Activated T-helper 17 cell treated with anti-CD3 and anti-CD28 coated beads, Interleukin-2, amount 50 U/mL, for 72 hours (primary cell): ENCODE data around the gene LAMA5. TPM values are rescaled to one million over a fixed set of nuclear protein-coding genes. Genes with fewer than 3 reads are reported as not detected.

Experiments
- ATAC-seq: fragments of 150-1000 bp; cut with Tn5 transposase; replicated peaks from 2 replicates; pipeline ENCODE4 v1.10.0; 2021; ENCODE audit warnings: mild to moderate bottlenecking, moderate library complexity
- H3K27ac Mint-ChIP-seq: one replicate; pipeline ENCODE4 v1.8.0; 2022; ENCODE audit warnings: mixed read lengths
- H3K27me3 Mint-ChIP-seq: one replicate; pipeline ENCODE4 v1.8.0; 2022; ENCODE audit warnings: mixed read lengths
- H3K36me3 Mint-ChIP-seq: one replicate; pipeline ENCODE4 v1.8.0; 2022; ENCODE audit warnings: low read depth, mild to moderate bottlenecking, mixed read lengths
- H3K4me1 Mint-ChIP-seq: one replicate; pipeline ENCODE4 v1.8.0; 2022; ENCODE audit warnings: mixed read lengths
- H3K4me3 Mint-ChIP-seq: one replicate; pipeline ENCODE4 v1.8.0; 2022; ENCODE audit warnings: mild to moderate bottlenecking, mixed read lengths
- H3K9me3 Mint-ChIP-seq: one replicate; pipeline ENCODE4 v1.8.0; 2022; ENCODE audit warnings: mixed read lengths
- total RNA-seq, 2 donors: library from RNA; stranded (reverse); gene quantifications; one replicate each; pipeline ENCODE4 v1.2.3, GENCODE V29; 2022

Gene LAMA5
- total RNA-seq, 2 donors from 2014 or later: 0.29 to 0.39 TPM

DNA sequence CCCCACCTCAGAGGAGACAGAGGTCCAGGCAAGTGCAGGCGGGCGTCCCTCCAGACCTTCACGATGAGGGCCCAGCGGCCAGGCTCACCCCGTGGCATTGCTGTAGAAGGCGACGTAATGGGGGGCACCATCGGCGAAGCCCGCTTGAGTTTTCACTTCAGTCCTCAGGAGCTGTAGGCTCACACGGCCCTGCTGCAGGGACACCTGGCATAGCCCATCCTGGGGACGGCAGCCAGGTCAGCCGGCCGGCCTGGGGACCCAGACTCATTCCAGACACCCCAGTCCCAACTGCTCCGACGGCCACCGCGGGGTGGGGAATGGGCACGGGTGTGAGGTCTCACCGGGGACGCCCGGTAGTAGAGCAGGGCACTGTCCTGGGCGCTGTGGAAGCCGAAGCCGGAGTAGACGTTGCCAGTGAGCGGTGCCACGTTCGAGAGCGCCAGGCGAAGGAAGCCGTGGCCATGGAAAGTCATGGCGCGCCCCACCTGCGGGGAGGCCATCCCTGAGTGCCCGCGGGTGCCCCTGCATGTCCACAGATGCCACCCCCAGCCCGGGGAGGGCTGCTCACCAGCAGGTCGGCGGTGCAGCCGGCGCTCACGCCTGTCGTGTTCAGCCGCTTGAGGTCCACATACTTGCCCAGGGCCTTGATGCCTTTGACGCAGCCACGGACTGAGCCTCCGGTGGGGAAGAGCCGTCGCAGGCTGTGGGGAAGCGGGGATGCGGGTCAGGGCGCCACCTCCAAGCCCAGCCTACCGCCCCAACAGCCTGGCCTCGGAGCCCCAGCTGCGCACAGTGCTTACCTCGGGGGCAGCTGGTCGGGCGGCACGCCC, 55.1 kb downstream of the LAMA5 start:
- H3K4me1 Mint-ChIP-seq: no peaks in the 10 kb centered on the region
- peaks cover 22% of the 10 kb centered on the region for H3K36me3 Mint-ChIP-seq
- H3K27me3 Mint-ChIP-seq: no peaks in the 10 kb centered on the region
- H3K27ac Mint-ChIP-seq: no peak overlapping the region
- no peak overlapping the region for H3K4me3 Mint-ChIP-seq
- H3K9me3 Mint-ChIP-seq: no peaks in the 10 kb centered on the region
- ATAC-seq: no peak

DNA sequence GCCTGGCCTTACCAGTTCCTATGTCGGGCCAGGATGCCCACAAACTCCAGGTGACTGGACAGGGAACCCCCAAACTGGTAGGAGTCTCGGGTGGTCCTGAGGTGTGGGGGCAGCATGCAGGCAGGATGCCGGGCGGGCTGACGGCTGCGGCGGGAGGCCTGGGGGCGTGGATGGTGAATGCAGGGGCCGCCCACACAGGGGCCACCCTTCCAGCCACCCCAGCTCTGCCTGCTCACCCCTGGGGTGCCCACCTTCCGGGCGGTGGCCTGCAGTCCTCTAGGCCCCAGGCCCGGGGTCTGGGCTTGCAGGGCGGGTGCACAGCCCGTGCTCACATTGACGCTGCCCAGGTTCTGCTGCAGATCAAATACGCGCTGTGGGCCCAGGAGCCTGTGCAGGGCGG, 56.0 kb downstream of the LAMA5 start:
- Mint-ChIP-seq H3K9me3 (no peaks in the 10 kb centered on the region), H3K36me3 (peaks cover 31% of the 10 kb centered on the region), H3K4me1 (no peaks in the 10 kb centered on the region), H3K27me3 (no peaks in the 10 kb centered on the region), H3K27ac (no peak overlapping the region), H3K4me3 (no peak overlapping the region)
- ATAC-seq: no peak

DNA sequence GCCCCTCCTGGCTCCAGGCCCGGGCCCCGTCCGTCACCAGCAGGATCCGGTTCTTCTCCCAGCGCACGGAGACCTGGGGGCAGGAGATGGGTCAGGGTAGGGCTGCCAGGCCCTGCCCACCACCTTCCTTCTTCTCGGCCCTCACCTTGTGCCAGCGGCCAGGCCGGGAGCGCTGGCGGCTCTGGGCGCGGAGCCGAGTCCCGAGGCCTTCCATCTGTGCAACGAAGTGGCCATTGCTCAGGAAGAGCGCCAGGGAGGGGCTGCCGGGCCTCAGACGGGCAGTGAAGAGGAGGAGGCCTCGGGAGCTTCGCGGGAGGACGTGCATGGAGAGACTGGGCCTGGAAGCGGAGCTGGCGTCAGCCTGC, 56.4 kb downstream of the LAMA5 start:
- no peak overlapping the region for H3K27ac Mint-ChIP-seq
- no peak for ATAC-seq
- no peaks in the 10 kb centered on the region for H3K9me3 Mint-ChIP-seq
- H3K4me3 Mint-ChIP-seq: no peak overlapping the region
- no peaks in the 10 kb centered on the region for H3K27me3 Mint-ChIP-seq
- H3K4me1 Mint-ChIP-seq: no peaks in the 10 kb centered on the region
- peaks cover 35% of the 10 kb centered on the region for H3K36me3 Mint-ChIP-seq

DNA sequence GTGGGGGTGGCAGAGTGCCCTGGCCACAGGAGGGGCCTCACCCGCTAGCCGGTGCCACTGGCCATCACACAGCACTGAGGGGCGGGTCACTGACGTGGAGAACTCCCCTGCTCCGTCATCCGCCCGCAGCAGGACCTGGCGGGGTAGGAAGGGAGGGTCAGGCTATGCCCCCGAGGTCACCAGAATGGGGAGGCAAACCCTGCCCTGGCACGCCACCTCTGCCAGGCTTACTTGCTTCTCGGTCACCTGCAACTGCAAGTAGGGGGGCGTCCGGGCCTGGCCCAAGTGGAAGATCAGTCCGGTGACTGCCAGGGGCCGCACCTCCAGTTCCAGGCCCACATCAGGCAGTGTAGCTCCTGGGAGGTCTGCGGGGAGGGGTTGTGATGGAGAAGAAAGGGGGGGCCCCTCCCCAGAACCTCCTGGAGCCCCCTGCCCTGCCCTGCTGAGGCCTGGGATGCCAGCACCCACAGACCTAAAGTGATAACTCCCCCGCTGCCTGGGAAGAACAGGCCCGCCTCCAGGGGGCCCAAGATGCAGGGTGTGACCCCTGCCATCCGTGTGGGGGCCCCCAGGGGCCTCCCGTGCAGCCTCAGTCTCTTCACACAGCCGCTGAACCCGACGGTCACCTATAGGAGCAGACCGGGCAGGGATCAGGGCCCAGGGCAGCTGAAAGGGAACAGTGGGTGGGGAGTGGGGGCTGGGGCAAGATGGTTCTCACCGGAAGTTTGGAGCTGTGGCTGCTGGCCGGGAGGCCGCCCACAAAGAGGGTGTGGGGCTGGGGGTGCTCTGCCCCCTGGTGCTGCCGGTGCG, 57.0 kb downstream of the LAMA5 start:
- Mint-ChIP-seq H3K4me1 (peaks cover 4% of the 10 kb centered on the region), H3K4me3 (no peak overlapping the region), H3K27me3 (no peaks in the 10 kb centered on the region), H3K9me3 (no peaks in the 10 kb centered on the region), H3K36me3 (peaks cover 41% of the 10 kb centered on the region), H3K27ac (no peak overlapping the region)
- no peak for ATAC-seq

DNA sequence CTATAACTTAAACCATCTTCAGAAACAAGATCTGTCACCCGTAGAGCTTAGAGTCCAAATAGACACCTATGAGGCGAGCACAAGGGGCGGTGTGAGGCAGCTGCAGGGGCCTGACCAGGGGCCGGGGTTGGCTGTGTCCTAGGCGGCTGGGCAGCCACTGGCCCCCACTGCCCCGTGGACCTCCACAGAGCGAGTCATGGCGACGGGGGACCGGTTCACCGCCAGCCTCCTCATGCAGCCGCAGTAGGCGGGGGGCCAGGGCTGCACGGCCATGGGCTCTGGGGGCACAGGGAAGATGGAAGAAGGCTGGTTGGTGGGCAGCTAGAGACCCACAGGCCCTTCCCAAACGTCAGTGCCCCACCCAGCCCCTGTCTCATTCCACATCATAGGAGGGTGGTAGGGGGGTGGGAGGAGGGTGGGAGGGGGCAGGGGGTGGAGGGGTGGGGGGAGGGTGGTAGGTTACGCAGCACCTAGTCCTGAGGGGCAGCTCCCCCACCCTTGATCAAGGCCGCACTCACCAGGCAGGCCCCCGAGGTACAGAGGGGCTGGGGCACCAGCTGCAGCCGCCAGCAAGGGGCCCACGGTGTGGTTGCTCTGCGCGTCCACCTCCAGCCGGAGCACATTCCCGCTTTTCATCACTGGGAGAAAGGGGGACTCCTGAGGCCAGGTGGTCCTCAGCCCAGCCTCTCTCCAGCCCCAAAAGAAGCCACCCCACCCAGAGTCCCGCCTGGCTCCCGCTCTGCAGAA, 57.7 kb downstream of the LAMA5 start:
- Mint-ChIP-seq H3K9me3 (no peaks in the 10 kb centered on the region), H3K4me1 (peaks cover 4% of the 10 kb centered on the region), H3K4me3 (no peak overlapping the region), H3K27ac (no peak overlapping the region), H3K27me3 (no peaks in the 10 kb centered on the region), H3K36me3 (peaks cover 49% of the 10 kb centered on the region)
- ATAC-seq: no peak

DNA sequence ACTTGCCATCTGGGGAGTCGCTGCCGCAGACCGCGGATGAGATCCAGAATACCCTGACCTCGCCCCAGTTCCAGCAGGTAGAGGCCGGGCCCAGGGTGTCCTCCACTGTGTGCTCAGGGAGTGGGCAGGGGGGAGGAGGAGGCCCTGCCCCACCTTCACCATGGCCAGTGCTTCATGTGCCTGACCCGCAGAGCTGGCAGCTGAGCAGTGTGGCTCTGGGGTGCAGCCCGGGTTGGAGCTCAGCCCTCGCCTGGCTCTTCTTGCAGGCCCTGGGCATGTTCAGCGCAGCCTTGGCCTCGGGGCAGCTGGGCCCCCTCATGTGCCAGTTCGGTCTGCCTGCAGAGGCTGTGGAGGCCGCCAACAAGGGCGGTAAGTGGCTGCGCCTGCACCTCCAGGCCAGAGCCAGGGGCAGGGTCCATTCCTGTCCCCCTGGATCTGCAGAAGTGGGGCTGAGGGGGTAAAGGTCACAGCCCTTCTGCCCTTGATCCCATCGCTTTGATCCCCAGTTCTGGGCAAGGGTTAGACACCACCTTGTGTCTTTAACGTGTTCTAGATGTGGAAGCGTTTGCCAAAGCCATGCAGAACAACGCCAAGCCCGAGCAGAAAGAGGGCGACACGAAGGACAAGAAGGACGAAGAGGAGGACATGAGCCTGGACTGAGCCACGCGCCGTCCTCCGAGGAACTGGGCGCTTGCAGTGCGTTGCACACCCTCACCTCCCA, 58.9 kb downstream of the LAMA5 start:
- Mint-ChIP-seq H3K9me3 (no peaks in the 10 kb centered on the region), H3K27me3 (no peaks in the 10 kb centered on the region), H3K27ac (no peak overlapping the region), H3K4me3 (no peak overlapping the region), H3K36me3 (peaks cover 60% of the 10 kb centered on the region), H3K4me1 (peaks cover 4% of the 10 kb centered on the region)
- ATAC-seq: no peak

DNA sequence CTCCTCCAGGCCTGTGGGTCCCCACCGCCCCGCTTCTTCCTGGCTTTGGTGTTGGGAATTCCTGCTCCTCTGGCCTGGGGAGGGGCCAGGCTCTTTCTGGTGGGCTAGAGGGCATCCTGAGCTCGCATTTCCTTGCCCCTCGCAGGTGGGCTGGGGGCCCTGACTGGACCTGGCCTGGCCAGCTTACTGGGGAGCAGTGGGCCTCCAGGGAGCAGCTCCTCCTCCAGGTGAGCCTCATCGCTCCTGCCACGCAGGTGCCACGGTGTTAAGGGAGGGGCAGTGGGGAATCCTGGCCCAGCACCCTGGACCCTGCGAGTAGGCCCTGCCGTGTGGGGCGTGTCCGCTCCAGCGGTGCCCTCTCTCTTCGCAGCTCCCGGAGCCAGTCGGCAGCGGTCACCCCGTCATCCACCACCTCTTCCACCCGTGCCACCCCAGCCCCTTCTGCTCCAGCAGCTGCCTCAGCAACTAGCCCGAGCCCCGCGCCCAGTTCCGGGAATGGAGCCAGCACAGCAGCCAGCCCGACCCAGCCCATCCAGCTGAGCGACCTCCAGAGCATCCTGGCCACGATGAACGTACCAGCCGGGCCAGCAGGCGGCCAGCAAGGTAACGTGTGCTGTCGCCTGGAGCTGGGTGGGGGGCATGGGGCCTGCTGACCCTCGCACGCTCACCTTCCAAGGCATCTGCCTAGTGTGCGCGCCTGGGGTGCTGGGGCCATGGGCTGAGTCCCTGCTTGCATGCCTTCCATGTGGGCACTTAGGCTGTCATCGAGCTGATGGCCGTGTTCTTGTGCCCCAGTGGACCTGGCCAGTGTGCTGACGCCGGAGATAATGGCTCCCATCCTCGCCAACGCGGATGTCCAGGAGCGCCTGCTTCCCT, 59.6 kb downstream of the LAMA5 start:
- Mint-ChIP-seq H3K27me3 (no peaks in the 10 kb centered on the region), H3K27ac (no peak overlapping the region), H3K9me3 (no peaks in the 10 kb centered on the region), H3K4me3 (no peak overlapping the region), H3K36me3 (peaks cover 60% of the 10 kb centered on the region), H3K4me1 (peaks cover 4% of the 10 kb centered on the region)
- ATAC-seq: no peak

DNA sequence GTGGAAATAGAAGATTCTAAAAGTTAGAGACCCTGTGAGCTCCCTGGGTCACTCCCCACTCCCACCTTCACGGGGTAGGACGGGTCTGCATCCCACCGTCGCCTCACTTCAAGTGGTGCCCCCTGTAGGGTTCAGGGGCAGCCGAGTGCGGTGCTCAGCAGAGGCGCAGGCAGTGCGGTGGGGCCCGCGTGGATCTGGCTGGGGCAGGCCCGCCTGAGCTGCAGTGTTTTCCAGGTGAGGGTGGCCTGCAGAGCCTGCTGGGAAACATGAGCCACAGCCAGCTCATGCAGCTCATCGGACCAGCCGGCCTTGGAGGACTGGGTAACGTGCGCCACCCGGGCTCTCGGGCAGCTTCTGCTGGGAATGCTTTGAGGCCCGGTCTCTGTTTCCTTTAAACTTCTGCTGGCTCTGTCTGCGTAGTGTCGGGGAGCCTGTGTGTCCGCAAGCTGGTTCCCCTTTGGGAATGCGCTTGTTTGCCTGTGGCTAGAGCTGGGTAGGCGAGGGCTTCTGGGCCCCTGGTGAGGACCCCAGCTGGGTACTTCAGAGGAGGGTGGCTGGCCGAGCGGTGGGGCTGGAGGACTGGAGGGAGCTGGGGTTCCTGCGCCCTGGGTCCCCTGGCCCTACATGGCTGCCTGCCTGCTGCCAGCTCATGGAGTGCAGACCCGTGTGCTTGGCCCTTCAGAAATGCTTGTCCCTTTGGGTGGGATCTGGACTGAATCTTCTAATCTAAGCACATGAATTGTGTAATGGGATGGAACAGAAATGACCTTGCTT, 60.5 kb downstream of the LAMA5 start:
- H3K36me3 Mint-ChIP-seq: peaks cover 66% of the 10 kb centered on the region
- no peak overlapping the region for H3K4me3 Mint-ChIP-seq
- no peak overlapping the region for H3K27ac Mint-ChIP-seq
- ATAC-seq: no peak
- no peaks in the 10 kb centered on the region for H3K9me3 Mint-ChIP-seq
- H3K27me3 Mint-ChIP-seq: no peaks in the 10 kb centered on the region
- peaks cover 4% of the 10 kb centered on the region for H3K4me1 Mint-ChIP-seq

DNA sequence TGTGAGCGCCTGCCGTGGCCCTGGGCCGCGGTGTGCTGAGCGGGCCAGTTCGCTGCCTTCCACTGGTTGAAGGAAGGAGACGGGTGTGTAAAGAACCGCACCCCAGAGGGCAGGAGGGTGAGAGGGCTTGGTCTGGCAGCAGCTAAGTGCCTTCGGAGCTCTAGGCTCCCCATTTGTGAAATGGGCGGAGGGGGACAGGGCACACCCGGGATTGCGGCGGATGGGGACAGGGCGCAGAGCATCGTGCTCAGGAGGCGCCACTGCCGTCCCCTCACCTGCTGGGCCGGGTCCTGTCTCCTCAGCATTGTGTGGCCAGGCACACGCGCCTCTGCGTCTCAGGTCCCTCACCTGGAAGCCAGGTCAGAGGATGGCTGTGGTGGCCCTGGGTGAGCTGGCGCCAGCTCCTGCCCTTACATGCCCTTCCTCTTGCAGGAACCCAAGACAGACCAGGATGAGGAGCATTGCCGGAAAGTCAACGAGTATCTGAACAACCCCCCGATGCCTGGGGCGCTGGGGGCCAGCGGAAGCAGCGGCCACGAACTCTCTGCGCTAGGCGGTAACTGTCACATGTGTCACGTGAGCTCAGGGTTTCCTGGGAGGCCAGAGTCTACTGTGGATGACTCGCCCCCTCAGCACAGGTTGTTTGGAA, 61.2 kb downstream of the LAMA5 start:
- no peak for ATAC-seq
- no peaks in the 10 kb centered on the region for H3K27me3 Mint-ChIP-seq
- peaks cover 66% of the 10 kb centered on the region for H3K36me3 Mint-ChIP-seq
- H3K9me3 Mint-ChIP-seq: no peaks in the 10 kb centered on the region
- peaks cover 4% of the 10 kb centered on the region for H3K4me1 Mint-ChIP-seq
- H3K27ac Mint-ChIP-seq: no peak overlapping the region
- peak overlapping the region; percentile 97 for H3K4me3 Mint-ChIP-seq

DNA sequence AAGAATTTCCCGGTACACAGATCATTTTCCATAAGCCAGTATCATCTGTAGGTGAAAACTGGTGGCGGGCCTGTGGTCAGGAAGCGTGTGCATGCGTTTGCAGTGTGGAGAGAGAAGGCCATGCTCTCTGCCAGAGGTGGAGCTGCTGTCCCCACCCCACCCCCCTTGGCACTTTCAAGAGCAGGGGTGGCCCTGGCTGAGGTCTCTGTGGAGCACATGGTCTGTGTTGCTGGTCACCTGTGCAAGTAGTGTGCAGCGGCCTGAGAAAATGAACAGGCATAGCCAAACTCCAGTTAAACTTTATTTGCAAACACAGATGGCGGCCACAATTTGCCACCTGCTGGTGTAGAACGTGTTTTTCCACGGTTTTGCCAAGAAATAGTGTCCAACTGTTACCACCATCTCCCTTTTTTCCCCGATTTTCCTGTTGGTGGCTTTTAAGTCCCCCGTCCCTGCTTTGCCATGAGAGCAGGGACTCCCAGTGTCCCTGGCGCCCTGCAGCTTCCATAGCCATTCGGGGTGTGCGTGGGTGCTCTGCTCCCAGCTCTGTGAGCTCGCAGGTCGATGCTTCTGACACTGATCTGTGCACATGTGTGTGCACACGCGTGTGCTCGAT, 61.9 kb downstream of the LAMA5 start:
- H3K27ac Mint-ChIP-seq: no peak overlapping the region
- H3K4me1 Mint-ChIP-seq: peaks cover 4% of the 10 kb centered on the region
- no peaks in the 10 kb centered on the region for H3K27me3 Mint-ChIP-seq
- ATAC-seq: no peak
- H3K4me3 Mint-ChIP-seq: peak overlapping the region; percentile 97
- peaks cover 66% of the 10 kb centered on the region for H3K36me3 Mint-ChIP-seq
- H3K9me3 Mint-ChIP-seq: no peaks in the 10 kb centered on the region

DNA sequence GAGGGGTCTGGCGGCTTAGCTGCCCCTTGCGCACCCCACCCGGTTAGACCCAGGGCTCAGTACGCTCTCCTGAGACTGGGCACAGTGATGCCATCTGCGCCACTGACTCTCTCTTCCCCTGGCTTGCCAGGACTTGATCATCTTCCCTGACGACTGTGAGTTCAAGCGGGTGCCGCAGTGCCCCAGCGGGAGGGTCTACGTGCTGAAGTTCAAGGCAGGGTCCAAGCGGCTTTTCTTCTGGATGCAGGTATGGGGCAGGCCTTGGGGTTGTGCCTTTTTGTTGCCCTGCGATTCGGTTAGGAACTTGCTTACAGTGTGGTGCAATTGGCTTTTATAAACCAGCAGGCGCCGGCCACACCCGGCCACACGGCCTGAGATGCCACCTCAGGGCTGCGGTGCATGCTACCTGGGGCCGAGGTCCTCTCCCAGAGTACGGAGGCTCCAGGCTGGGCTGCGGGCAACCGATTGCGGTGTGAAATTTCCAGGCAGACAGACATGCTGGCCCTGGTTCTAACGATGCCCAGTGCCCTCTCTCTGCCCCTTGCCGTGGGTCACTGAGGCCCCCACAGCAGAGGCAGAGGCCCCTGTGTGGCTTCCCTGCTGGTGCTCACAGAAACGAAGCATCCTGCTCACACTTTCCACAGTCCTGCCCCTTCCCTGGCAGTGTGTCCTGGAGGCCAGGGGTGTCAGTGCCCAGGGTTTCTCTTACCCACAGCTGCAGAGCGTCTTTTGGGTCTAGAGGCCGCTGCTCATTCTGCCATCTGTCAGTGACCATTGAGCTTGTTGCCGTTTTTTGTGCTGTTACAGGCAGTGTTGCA, 62.6 kb downstream of the LAMA5 start:
- Mint-ChIP-seq H3K4me1 (peaks cover 4% of the 10 kb centered on the region), H3K4me3 (peak overlapping the region; percentile 97), H3K36me3 (peaks cover 66% of the 10 kb centered on the region), H3K27me3 (no peaks in the 10 kb centered on the region), H3K9me3 (no peaks in the 10 kb centered on the region), H3K27ac (peak overlapping the region; percentile 89)
- no peak for ATAC-seq
